ENCODE data around the gene SLC1A7.

DNA sequence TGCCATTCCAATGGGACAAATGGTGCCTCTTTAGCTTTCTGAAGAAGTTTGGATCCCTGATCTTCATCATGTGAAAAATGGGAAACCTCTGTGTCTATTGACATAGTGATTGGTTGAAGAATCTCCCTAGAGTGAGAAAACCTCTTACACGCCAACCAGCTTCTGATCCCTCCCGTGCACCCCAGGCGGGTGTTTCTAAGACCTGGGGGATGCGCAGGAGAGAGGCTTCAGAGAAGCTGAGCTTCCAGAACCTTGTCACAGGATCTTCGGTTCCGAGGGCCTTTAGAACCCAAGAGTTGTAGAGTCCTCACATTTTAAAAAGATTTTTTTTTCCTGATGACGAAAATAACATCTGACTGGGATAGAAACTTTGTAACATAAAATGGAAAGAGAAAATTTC, 69.2 kb downstream of the SLC1A7 start:
- TF ChIP-seq, protein P1, sequence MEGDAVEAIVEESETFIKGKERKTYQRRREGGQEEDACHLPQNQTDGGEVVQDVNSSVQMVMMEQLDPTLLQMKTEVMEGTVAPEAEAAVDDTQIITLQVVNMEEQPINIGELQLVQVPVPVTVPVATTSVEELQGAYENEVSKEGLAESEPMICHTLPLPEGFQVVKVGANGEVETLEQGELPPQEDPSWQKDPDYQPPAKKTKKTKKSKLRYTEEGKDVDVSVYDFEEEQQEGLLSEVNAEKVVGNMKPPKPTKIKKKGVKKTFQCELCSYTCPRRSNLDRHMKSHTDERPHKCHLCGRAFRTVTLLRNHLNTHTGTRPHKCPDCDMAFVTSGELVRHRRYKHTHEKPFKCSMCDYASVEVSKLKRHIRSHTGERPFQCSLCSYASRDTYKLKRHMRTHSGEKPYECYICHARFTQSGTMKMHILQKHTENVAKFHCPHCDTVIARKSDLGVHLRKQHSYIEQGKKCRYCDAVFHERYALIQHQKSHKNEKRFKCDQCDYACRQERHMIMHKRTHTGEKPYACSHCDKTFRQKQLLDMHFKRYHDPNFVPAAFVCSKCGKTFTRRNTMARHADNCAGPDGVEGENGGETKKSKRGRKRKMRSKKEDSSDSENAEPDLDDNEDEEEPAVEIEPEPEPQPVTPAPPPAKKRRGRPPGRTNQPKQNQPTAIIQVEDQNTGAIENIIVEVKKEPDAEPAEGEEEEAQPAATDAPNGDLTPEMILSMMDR (conservative IDR thresholded peaks at IDR 0.05; ENCODE audit: low read length), result no peak
- no peak for TF ChIP-seq EZH2phosphoT487 (IDR thresholded peaks at IDR 0.05; ENCODE audit: borderline replicate concordance)
